GM18498 (cell line): ENCODE results near the gene BCKDHB.

Source experiments
- ATAC-seq: cut with Tn5 transposase; IDR thresholded peaks from one replicate; pipeline ENCODE4 v1.9.1; 2021; ENCODE audit warnings: mild to moderate bottlenecking, moderate library complexity; ENCODE audit not compliant: unreplicated experiment

The BCKDHB gene

GRCh38 chr6:80325742-80326141 lies 219.3 kb downstream of the BCKDHB start:
- ATAC-seq: no peak

- no peak for ATAC-seq
Measured at GRCh38 chr6:80328652-80329051, 222.2 kb downstream of the BCKDHB start.

GRCh38 chr6:80329496-80329895 lies 223.0 kb downstream of the BCKDHB start:
- ATAC-seq: no peak

- no peak for ATAC-seq
Measured at GRCh38 chr6:80330961-80331360, 224.5 kb downstream of the BCKDHB start.

- no peak for ATAC-seq
Measured at GRCh38 chr6:80331522-80331921, 225.1 kb downstream of the BCKDHB start.

- no peak for ATAC-seq
Measured at GRCh38 chr6:80331974-80332373, 225.5 kb downstream of the BCKDHB start.

- ATAC-seq: no peak
Measured at GRCh38 chr6:80333342-80333741, 226.9 kb downstream of the BCKDHB start.

- ATAC-seq: no peak
Measured at GRCh38 chr6:80335121-80335531, 228.7 kb downstream of the BCKDHB start.

- no peak for ATAC-seq
Measured at GRCh38 chr6:80336911-80337310, 230.4 kb downstream of the BCKDHB start.

GRCh38 chr6:80338201-80338836 lies 231.8 kb downstream of the BCKDHB start:
- ATAC-seq: peak; percentile 87

GRCh38 chr6:80339421-80339820 lies 232.9 kb downstream of the BCKDHB start:
- ATAC-seq: no peak

- no peak for ATAC-seq
Measured at GRCh38 chr6:80340280-80340679, 233.8 kb downstream of the BCKDHB start.

- no peak for ATAC-seq
Measured at GRCh38 chr6:80340686-80341085, 234.2 kb downstream of the BCKDHB start.

- no peak for ATAC-seq
Measured at GRCh38 chr6:80341330-80341729, 234.9 kb downstream of the BCKDHB start.

GRCh38 chr6:80343511-80343910 lies 237.0 kb downstream of the BCKDHB start:
- no peak for ATAC-seq

- ATAC-seq: no peak
Measured at GRCh38 chr6:80347101-80347500, 240.6 kb downstream of the BCKDHB start.

- no peak for ATAC-seq
Measured at GRCh38 chr6:80348263-80348662, 241.8 kb downstream of the BCKDHB start.

GRCh38 chr6:80356000-80356399 lies 249.5 kb downstream of the BCKDHB start:
- ATAC-seq: no peak

GRCh38 chr6:80356545-80356944 lies 250.1 kb downstream of the BCKDHB start:
- ATAC-seq: no peak

GRCh38 chr6:80357081-80357480 lies 250.6 kb downstream of the BCKDHB start:
- ATAC-seq: no peak

- ATAC-seq: no peak
Measured at GRCh38 chr6:80357674-80358073, 251.2 kb downstream of the BCKDHB start.

- no peak for ATAC-seq
Measured at GRCh38 chr6:80363501-80364122, 257.1 kb downstream of the BCKDHB start.

GRCh38 chr6:80364149-80364548 lies 257.7 kb downstream of the BCKDHB start:
- ATAC-seq: no peak
